ENCODE measurements around the gene COX6B2.

DNA sequence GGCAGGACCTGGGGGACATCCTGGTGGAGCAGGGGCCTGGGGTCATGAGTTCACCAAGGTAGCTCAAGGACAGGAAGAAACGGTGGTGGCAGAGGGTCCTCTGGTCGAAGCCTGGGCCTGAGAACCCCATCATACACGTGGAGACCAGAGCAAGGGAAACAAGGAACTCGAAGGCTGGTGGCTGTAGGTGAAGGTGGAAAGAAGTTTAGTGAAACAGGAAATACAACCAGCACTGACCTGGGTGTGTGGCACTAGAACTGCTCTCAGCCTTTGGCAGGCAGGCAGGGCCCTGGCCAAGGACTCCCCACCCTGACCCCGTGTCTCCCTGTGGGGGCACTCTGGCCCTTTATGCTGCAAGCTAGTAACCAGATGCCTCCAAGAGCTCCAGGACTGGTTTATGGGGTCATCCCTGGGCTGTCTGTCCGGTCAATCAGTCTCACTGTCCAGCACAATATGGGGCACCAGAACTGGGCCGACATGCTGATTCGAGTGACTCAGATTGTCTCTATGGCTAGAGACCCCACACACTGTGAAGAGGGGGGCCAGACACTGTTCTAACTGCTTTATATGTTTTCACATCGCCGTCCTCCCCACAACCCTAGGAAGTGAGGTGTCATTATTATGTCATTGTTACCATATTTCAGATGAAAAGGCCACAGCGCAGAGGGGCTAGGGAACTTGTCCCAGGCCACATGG, 3.8 kb downstream of the COX6B2 start:
- TF ChIP-seq, protein P1, sequence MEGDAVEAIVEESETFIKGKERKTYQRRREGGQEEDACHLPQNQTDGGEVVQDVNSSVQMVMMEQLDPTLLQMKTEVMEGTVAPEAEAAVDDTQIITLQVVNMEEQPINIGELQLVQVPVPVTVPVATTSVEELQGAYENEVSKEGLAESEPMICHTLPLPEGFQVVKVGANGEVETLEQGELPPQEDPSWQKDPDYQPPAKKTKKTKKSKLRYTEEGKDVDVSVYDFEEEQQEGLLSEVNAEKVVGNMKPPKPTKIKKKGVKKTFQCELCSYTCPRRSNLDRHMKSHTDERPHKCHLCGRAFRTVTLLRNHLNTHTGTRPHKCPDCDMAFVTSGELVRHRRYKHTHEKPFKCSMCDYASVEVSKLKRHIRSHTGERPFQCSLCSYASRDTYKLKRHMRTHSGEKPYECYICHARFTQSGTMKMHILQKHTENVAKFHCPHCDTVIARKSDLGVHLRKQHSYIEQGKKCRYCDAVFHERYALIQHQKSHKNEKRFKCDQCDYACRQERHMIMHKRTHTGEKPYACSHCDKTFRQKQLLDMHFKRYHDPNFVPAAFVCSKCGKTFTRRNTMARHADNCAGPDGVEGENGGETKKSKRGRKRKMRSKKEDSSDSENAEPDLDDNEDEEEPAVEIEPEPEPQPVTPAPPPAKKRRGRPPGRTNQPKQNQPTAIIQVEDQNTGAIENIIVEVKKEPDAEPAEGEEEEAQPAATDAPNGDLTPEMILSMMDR (IDR thresholded peaks at IDR 0.05): no peak
- TF ChIP-seq POLR2A (IDR thresholded peaks at IDR 0.05): no peak
